IPS-20b (cell line): Measurements from ENCODE around the gene POU5F2.

ENCODE experiments used
- H3K27ac ChIP-seq: one replicate; pipeline ENCODE4 v1.5.1; 2013; ENCODE audit warnings: low read length
- H3K27me3 ChIP-seq: 2 replicates; pipeline ENCODE4 v1.6.1; 2013; ENCODE audit warnings: mild to moderate bottlenecking, low read length, inconsistent platforms; ENCODE audit not compliant: insufficient read depth
- H3K36me3 ChIP-seq: 2 replicates; pipeline ENCODE4 v1.6.1; 2013; ENCODE audit warnings: low read depth, mild to moderate bottlenecking, inconsistent platforms, low read length, moderate library complexity; ENCODE audit not compliant: insufficient read depth
- H3K4me1 ChIP-seq: 2 replicates; pipeline ENCODE4 v1.6.1; 2013; ENCODE audit warnings: mild to moderate bottlenecking, control low read depth, inconsistent platforms, low read length, moderate library complexity; ENCODE audit not compliant: insufficient read depth
- H3K4me3 ChIP-seq: 2 replicates; pipeline ENCODE4 v1.5.1; 2013; ENCODE audit warnings: mild to moderate bottlenecking, low read length, inconsistent platforms
- H3K9ac ChIP-seq: 2 replicates; pipeline ENCODE4 v1.6.1; 2013; ENCODE audit warnings: low read depth, mild to moderate bottlenecking, inconsistent platforms, low read length, moderate library complexity
- H3K9me3 ChIP-seq: 2 replicates; pipeline ENCODE4 v1.6.1; 2013; ENCODE audit warnings: mild to moderate bottlenecking, low read depth, low read length, inconsistent platforms; ENCODE audit not compliant: insufficient read depth

The POU5F2 gene, protein sequence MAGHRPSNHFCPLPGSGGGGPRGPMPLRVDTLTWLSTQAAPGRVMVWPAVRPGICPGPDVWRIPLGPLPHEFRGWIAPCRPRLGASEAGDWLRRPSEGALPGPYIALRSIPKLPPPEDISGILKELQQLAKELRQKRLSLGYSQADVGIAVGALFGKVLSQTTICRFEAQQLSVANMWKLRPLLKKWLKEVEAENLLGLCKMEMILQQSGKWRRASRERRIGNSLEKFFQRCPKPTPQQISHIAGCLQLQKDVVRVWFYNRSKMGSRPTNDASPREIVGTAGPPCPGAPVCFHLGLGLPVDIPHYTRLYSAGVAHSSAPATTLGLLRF

DNA sequence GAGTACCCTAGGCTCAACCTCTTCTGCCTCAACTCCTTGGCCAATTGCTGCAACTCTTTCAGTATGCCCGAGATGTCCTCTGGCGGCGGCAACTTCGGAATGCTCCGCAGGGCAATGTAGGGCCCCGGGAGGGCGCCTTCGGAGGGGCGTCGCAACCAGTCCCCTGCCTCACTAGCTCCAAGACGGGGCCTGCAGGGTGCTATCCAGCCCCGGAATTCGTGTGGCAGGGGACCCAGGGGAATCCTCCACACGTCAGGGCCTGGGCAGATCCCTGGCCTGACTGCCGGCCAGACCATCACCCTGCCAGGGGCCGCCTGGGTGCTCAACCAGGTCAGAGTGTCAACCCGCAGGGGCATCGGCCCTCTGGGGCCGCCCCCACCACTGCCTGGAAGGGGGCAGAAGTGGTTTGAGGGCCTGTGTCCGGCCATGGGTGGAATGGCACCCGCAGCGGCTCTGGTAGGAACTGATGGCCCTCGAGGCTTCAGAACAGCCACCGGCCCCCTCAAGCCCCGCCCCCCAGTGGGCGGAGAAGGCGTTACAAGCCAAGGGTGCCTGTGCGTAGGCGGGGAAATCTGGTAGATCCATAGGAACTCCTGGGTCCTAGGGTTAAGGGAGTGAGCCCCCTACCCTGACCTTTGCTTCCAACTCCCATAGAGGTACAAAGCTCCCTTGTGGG is at the start of gene POU5F2:
Gene POU5F2, minus strand, starts transcription at position 465 of the 676 bp plus-strand sequence. Its CDS starts 37 bp downstream, at position 428.
- H3K9ac ChIP-seq = no peak within 1 kb of the TSS
- no peaks in the 10 kb centered on the region for H3K36me3 ChIP-seq
- no peak within 1 kb of the TSS for H3K4me3 ChIP-seq
- H3K4me1 ChIP-seq = no peaks in the 10 kb centered on the region
- H3K27me3 ChIP-seq = no peaks in the 10 kb centered on the region
- H3K27ac ChIP-seq = no peak within 1 kb of the TSS
- no peaks in the 10 kb centered on the region for H3K9me3 ChIP-seq

DNA sequence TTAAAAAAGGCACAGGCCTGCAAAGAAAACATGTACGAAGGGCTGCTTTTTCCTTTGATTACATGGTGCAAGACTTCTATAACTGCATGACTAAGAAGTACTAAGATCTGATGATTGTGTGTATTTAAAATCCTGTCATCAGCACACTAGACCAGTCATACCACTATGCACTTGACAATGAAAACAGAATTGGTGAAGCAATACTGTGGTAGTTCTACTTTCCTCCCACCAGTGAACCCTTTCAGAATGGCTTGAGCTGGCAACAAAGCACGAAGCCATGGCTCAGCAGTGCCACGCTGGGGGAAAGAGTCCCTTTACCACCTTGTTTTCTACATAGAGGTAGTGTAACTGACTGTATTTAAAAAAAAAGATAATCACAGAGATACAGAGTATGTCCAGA is 49.0 kb upstream of the POU5F2 start:
- no peaks in the 10 kb centered on the region for H3K36me3 ChIP-seq

DNA sequence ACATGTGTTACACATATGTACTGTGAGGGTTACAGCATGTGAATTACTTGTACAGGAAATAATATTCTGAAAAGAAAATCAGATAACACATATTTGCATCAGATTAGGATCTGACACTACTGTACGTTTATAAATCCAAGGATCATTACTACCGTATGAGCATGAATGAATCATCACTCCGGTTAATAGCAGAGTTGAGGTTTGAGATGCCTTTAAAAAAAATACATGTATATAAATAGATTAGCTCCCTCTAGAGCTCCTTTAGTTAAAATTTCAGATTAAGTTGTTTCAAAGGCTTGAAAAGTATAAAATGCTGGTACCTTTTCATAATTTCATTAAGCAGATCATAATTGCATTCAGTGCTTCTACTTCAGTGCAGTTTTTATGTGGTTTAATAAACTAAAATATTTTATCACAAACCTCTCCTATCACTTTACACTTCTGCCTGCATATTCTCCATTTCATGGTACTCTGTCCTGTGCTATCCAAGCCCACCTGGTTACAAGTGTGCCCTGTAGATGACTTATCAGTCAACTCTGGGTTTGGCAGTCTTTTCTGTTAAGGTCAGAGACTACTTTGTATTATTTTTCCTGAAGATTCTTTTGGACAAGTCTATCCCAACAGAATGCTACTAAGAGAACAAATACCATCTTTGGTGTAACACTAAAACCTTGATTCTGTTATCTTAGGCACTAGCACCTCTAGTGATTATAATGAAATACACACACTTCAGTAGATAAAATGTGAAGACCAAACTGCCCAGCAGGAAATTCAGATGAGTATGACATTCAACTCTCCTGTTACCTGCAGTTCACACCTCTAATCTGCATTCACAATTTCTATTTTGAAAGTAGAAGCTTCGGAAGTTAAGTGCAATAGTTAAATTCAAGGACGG is 48.0 kb upstream of the POU5F2 start:
- Histone ChIP-seq H3K27me3 (no peaks in the 10 kb centered on the region), H3K27ac (no peak overlapping the region)

More for the DNA sequence above, 49.0 kb upstream of the POU5F2 start:
- no peaks in the 10 kb centered on the region for H3K9me3 ChIP-seq
- peaks cover 2% of the 10 kb centered on the region; the same call in 1 of the 2 replicates for H3K4me1 ChIP-seq
- H3K9ac ChIP-seq = no peak overlapping the region
- no peak overlapping the region for H3K4me3 ChIP-seq
- no peak overlapping the region for H3K27ac ChIP-seq
- no peaks in the 10 kb centered on the region for H3K27me3 ChIP-seq

DNA sequence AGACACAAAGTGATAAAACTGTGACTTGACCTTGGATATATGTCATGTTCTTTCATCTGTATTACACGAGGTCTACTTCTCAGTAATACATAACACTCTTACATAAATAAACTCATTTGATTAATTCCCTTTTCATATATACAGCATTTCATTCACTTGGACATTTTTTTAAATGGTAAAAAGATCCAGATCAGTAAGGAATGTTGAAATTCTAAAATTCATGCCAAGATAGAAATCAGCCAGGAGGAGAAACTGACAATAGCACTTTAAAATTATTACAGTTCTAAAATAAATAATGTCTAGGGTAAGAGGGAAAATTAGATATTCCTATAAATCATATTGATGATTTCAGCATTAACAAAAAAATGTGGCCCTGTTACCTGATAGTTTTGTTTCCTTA is 46.2 kb upstream of the POU5F2 start:
- no peaks in the 10 kb centered on the region for H3K27me3 ChIP-seq
- H3K27ac ChIP-seq = no peak overlapping the region
- no peak overlapping the region for H3K9ac ChIP-seq
- H3K9me3 ChIP-seq = no peaks in the 10 kb centered on the region
- H3K4me1 ChIP-seq = no peaks in the 10 kb centered on the region
- no peaks in the 10 kb centered on the region for H3K36me3 ChIP-seq
- no peak overlapping the region for H3K4me3 ChIP-seq

More for the DNA sequence above, 48.0 kb upstream of the POU5F2 start:
- Histone ChIP-seq H3K9ac (no peak overlapping the region), H3K4me1 (no peaks in the 10 kb centered on the region), H3K9me3 (no peaks in the 10 kb centered on the region), H3K36me3 (no peaks in the 10 kb centered on the region), H3K4me3 (no peak overlapping the region)

DNA sequence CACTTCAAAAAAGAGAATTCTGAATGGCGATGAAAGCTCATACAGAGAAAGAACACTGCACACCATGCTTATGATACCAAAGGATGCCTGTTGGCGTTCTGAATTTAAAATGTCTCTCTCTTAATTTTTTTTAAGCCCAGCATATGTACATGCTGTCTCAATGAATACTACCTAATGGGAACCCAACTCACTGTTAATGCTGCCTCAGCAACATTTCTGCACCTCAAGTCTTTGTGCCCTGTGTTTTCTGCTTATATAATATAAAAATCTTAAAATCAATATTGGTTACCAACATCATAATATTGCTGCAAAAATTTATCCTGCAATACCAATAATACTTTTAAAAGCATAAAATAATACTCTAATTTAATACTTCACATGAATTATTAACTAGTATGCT is 44.1 kb upstream of the POU5F2 start:
- H3K27me3 ChIP-seq = no peaks in the 10 kb centered on the region
- H3K9ac ChIP-seq = no peak overlapping the region
- H3K27ac ChIP-seq = no peak overlapping the region
- no peaks in the 10 kb centered on the region for H3K9me3 ChIP-seq
- H3K4me1 ChIP-seq = no peaks in the 10 kb centered on the region
- no peak overlapping the region for H3K4me3 ChIP-seq
- no peaks in the 10 kb centered on the region for H3K36me3 ChIP-seq

DNA sequence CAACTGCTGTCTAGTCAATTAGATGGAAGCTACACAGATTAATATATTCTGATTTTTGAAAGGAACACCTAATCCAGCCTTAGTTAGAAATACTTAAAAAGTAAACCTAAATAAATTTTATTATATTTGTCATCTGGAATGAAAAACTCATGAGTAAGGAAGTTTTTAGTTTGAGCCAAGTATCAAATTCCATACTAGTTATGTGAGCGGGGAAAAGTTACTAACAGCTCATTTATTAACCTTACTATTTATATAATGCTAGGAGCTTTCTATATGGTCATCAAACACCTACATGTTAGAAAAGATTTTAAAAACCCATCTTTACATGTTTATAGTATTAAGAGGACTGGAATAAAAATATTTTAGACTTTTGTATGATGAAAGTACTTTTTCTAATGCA is 41.6 kb upstream of the POU5F2 start:
- H3K9me3 ChIP-seq = no peaks in the 10 kb centered on the region
- H3K4me3 ChIP-seq = no peak overlapping the region
- no peak overlapping the region for H3K27ac ChIP-seq
- H3K27me3 ChIP-seq = no peaks in the 10 kb centered on the region
- H3K9ac ChIP-seq = no peak overlapping the region
- H3K36me3 ChIP-seq = no peaks in the 10 kb centered on the region
- H3K4me1 ChIP-seq = no peaks in the 10 kb centered on the region; the same call in 1 of the 2 replicates

DNA sequence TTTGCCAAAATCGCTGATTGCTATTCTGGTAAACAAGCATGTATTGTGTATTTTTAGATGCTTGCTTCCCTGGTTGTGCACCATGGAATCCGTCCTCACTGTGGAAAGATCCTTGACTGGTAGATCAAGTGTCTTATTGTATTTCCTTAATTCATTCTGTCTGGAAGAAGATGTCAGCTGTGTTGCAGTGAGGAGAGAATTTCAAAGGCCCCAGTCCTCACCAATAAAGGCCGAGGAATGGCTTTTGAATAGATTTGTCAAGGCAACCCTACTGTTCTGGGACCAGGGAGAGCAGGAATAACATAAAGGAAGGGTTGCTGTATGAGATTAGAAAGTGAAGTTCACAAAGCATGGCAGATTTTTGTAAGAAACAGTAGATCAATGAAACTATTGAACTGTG is 36.2 kb upstream of the POU5F2 start:
- H3K9ac ChIP-seq = no peak overlapping the region
- no peaks in the 10 kb centered on the region for H3K36me3 ChIP-seq

DNA sequence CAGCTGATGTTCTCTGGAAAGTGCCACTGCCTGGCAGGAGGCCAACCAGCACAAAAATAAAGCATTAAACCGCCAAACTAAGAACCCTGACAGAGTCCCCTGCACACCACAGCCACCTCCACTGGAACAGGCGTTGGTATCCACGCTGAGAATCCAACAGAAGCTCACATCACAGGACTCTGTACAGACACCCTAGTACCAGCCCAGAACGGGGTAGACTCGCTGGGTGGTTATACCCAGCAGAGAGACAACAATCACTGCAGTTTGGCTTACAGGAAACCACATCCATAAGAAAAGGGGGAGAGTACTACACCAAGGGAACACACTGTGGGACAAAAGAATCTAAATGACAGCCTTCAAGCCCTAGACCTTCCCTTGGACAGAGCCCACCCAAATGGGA is 15.0 kb upstream of the POU5F2 start:
- Histone ChIP-seq H3K36me3 (no peaks in the 10 kb centered on the region), H3K27me3 (no peaks in the 10 kb centered on the region), H3K9ac (no peak overlapping the region), H3K4me3 (no peak overlapping the region), H3K4me1 (peaks cover 6% of the 10 kb centered on the region), H3K27ac (no peak overlapping the region), H3K9me3 (peaks cover 7% of the 10 kb centered on the region)

More for the DNA sequence above, 36.2 kb upstream of the POU5F2 start:
- no peaks in the 10 kb centered on the region for H3K27me3 ChIP-seq
- no peak overlapping the region for H3K27ac ChIP-seq
- H3K4me3 ChIP-seq = no peak overlapping the region
- no peaks in the 10 kb centered on the region; the same call in 1 of the 2 replicates for H3K4me1 ChIP-seq
- H3K9me3 ChIP-seq = no peaks in the 10 kb centered on the region

DNA sequence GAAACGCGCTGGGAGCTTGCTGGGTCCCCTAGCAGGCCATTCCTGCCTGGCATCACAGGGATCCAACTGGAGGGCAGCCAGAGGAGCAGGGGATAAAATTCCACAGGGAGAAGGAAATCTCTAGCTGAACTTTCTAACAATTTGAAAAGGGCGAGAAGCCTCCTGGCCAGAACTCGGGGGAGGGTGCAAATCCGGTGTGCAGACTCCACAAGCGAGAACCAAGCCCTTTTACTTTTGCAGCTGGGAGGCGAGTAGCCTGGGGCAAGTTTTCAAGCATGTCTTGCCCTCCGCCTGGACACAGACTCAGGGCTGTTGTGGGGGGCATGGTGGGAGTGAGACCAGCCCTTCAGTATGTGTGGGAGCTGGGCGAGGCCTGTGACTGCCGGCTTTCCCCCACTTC is 14.3 kb upstream of the POU5F2 start:
- Histone ChIP-seq H3K9me3 (peaks cover 7% of the 10 kb centered on the region), H3K4me3 (no peak overlapping the region), H3K27ac (no peak overlapping the region), H3K36me3 (no peaks in the 10 kb centered on the region), H3K4me1 (peaks cover 6% of the 10 kb centered on the region), H3K27me3 (no peaks in the 10 kb centered on the region), H3K9ac (no peak overlapping the region)

DNA sequence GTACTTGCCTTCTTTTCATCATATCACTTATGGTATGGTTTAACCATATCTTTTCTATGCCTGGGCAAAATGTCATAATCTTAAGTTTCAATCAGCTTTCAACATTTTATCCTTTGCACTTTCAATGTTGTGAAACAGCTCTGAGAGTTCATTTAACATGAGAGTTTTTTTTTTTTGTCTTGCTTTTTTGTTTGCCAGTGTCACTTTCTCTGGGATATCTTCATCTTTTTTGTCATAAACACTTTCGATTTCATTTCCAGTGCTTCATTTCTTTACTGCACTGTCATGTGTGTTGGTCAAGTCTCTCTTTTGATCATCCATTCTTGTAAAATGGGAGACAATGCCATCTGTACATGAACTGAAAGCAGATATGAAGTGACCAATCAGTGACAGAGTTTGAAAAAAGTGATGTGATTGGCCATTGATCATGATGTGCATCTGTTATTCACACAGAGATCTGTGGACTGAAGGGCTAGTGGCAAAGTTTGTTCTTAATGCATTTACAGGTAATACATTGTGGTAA is 7.5 kb upstream of the POU5F2 start:
- H3K9ac ChIP-seq = no peak overlapping the region
- no peak overlapping the region for H3K27ac ChIP-seq
- no peaks in the 10 kb centered on the region for H3K4me1 ChIP-seq
- no peaks in the 10 kb centered on the region for H3K36me3 ChIP-seq
- H3K4me3 ChIP-seq = no peak overlapping the region
- no peaks in the 10 kb centered on the region for H3K9me3 ChIP-seq
- no peaks in the 10 kb centered on the region for H3K27me3 ChIP-seq

DNA sequence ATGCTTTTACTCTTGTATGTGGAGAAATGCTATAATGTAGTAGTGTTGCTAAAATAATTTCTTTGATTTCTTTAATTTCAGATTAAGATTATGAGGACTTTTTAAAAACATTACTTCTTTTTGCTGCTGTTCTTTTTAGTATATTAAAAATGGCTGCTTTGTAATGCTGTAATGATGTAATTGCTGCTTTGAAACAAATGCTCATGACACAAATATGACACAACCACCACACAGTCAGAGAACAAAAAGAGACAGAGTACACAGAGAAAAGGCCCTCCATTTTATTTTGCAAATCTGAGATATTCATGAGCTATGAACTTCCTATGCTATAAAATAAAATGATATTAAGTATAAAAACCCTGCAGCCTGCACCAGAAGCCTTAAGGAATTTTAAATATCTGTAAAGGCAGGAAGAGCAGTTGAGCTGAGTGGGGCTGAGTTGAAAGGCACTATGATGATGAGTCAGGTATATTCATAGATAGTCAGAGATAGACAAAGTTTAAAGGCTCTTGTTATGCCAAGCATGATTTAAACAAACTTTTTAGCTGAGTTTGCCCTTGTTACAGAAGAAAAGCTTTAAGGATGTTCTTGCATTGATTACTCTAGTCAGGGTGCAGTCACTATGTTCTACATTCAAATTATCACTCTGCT is 5.1 kb upstream of the POU5F2 start:
- no peaks in the 10 kb centered on the region for H3K27me3 ChIP-seq
- H3K9me3 ChIP-seq = no peaks in the 10 kb centered on the region
- H3K4me1 ChIP-seq = no peaks in the 10 kb centered on the region
- no peak overlapping the region for H3K4me3 ChIP-seq
- no peaks in the 10 kb centered on the region for H3K36me3 ChIP-seq
- no peak overlapping the region for H3K9ac ChIP-seq
- H3K27ac ChIP-seq = no peak overlapping the region
